K562 (cell line): ENCODE data around the gene SMC4. TPM values are rescaled to one million over a fixed set of nuclear protein-coding genes. Genes with fewer than 3 reads are reported as not detected.
A peak's percentile ranks its signal among the peaks of the same experiment; 100 is the strongest.

ENCODE experiments used
- ATAC-seq: fragments of 200-7000 bp; cut with Tn5 transposase; 3 replicates; pipeline ENCODE4 v1.9.1; 2020; ENCODE audit warnings: moderate library complexity
- BruUV-seq: library from RNA; stranded (reverse); fragments of 400-500 nt; replicated peaks from 2 replicates; lab custom pipeline; 2021; lab: Mats Ljungman, UMichigan
- CTCF ChIA-PET: fragments of 300-600 bp; formaldehyde crosslinking; extraction: SDS; loops from one replicate; lab custom pipeline; 2021; ENCODE audit warnings: low intra/inter-chr PET ratio; lab: Yijun Ruan, JAX
- POLR2A ChIA-PET: fragments of 300-600, 350-650 bp; sonication (Branson Sonifier 250); formaldehyde crosslinking; extraction: SDS; loops from one replicate; lab custom pipeline; 2021; ENCODE audit warnings: antibody characterized with exemption, inconsistent platforms; lab: Yijun Ruan, JAX
- DNase-seq, 4 experiments: peaks; one replicate each; pipeline versions ENCODE4 v3.0.0 to v3.0.0-alpha.2; 2011 to 2018; ENCODE audit warnings: low spot score in 3 of 4, mixed read lengths in 3 of 4; ENCODE audit errors: extremely low read depth in 1 of 4
- FAIRE-seq: peaks from 2 replicates; lab custom pipeline; 2011; peaks lifted over from hg19 to GRCh38; lab: Jason Lieb, UNC
- H2AFZ ChIP-seq: 2 replicates; pipeline ENCODE4 v1.6.0; 2011; ENCODE audit warnings: low read depth, low read length, control low read depth, inconsistent platforms
- H3K27ac ChIP-seq: fragments of 200-600 bp; 3 replicates; pipeline ENCODE4 v1.8.0; 2011; ENCODE audit warnings: low read depth, mild to moderate bottlenecking, control low read depth, inconsistent platforms, low read length, moderate library complexity, mixed read lengths; ENCODE audit errors: extremely low read depth
- H3K27me3 ChIP-seq, 2 experiments: fragments of 300-600 bp in 1 of 2; 2 replicates in 1 of 2; 3 replicates in 1 of 2; pipeline versions ENCODE4 v1.6.0 to v1.8.0; 2011; ENCODE audit warnings: inconsistent platforms in 2 of 2, low read length in 2 of 2, mild to moderate bottlenecking in 1 of 2, mixed read lengths in 1 of 2, moderate library complexity in 1 of 2; ENCODE audit not compliant: control insufficient read depth in 2 of 2, insufficient read depth in 2 of 2
- H3K36me3 ChIP-seq: fragments of 300-600 bp; 3 replicates; pipeline ENCODE4 v1.8.0; 2011; ENCODE audit warnings: mild to moderate bottlenecking, low read length, inconsistent platforms; ENCODE audit not compliant: control insufficient read depth, insufficient read depth
- H3K4me1 ChIP-seq, 2 experiments: fragments of 200-600 bp in 1 of 2; replicated peaks in 1 of 2; 2 replicates in 1 of 2; 3 replicates in 1 of 2; pipeline versions ENCODE4 v1.5.1 to v1.8.0; 2011; ENCODE audit warnings: inconsistent platforms in 2 of 2, low read length in 2 of 2, mild to moderate bottlenecking in 1 of 2, mixed read lengths in 1 of 2, moderate library complexity in 1 of 2; ENCODE audit not compliant: control insufficient read depth in 2 of 2, insufficient read depth in 2 of 2
- H3K4me2 ChIP-seq: 2 replicates; pipeline ENCODE4 v1.6.1; 2011; ENCODE audit warnings: low read length, control low read depth, inconsistent platforms, mixed read lengths; ENCODE audit not compliant: insufficient read depth
- H3K4me3 ChIP-seq: fragments of 200-600 bp; sonication (generic), shearing (Covaris generic); 2 replicates; pipeline ENCODE4 v1.5.1; 2016; ENCODE audit warnings: control low read depth, inconsistent platforms
- H3K79me2 ChIP-seq: fragments of 200-600 bp; 3 replicates; pipeline ENCODE4 v1.8.0; 2011; ENCODE audit warnings: low read length, inconsistent platforms; ENCODE audit not compliant: control insufficient read depth, insufficient read depth
- H3K9ac ChIP-seq, 2 experiments: 2 replicates each; pipeline versions ENCODE4 v1.6.0 to v1.6.1; 2011; ENCODE audit warnings: low read depth in 2 of 2, low read length in 2 of 2, control low read depth in 1 of 2, inconsistent platforms in 1 of 2, mild to moderate bottlenecking in 1 of 2, mixed read lengths in 1 of 2; ENCODE audit not compliant: insufficient read depth in 1 of 2
- H3K9me1 ChIP-seq: one replicate; pipeline ENCODE4 v1.6.0; 2011; ENCODE audit warnings: inconsistent platforms, mild to moderate bottlenecking, low read length, moderate library complexity; ENCODE audit not compliant: control insufficient read depth, insufficient read depth
- H3K9me3 ChIP-seq: replicated peaks from 2 replicates; pipeline ENCODE4 v1.5.1; 2011; ENCODE audit warnings: low read depth, low read length, inconsistent platforms; ENCODE audit not compliant: control insufficient read depth, insufficient read depth
- H4K20me1 ChIP-seq: replicated peaks from 2 replicates; pipeline ENCODE4 v1.6.1; 2011; ENCODE audit warnings: low read length, inconsistent platforms, mixed read lengths; ENCODE audit not compliant: control insufficient read depth, insufficient read depth
- CBX5 ChIP-seq: IDR thresholded peaks from 2 replicates; pipeline ENCODE4 v1.6.1; 2014; ENCODE audit warnings: low read depth, borderline replicate concordance
- CCNT2 ChIP-seq: IDR thresholded peaks from 2 replicates; pipeline ENCODE4 v1.6.1; 2011; ENCODE audit warnings: borderline replicate concordance, low read depth, mild to moderate bottlenecking, moderate library complexity, mixed read lengths, low read length; ENCODE audit not compliant: insufficient read length; ENCODE audit errors: extremely low read depth
- FOXA1 ChIP-seq: fragments of 450-650 bp; IDR thresholded peaks from 2 replicates; pipeline ENCODE4 v1.6.1; 2016; ENCODE audit warnings: mild to moderate bottlenecking, borderline replicate concordance
- KHSRP ChIP-seq: fragments of 450-650 bp; IDR thresholded peaks from 2 replicates; pipeline ENCODE4 v1.6.1; 2017
- NFXL1 ChIP-seq: fragments of 450-650 bp; formaldehyde crosslinking; IDR thresholded peaks from 2 replicates; pipeline ENCODE4 v1.4.0; 2021; ENCODE audit warnings: mild to moderate bottlenecking
- RBBP5 ChIP-seq: fragments of 200-600 bp; sonication (generic); IDR thresholded peaks from 2 replicates; pipeline ENCODE4 v1.6.1; 2012; ENCODE audit warnings: borderline replicate concordance, mild to moderate bottlenecking, low read length, control low read depth, inconsistent platforms; ENCODE audit not compliant: insufficient read depth, poor library complexity, severe bottlenecking
- SMAD1 ChIP-seq: fragments of 150-350 bp; IDR thresholded peaks from 2 replicates; pipeline ENCODE4 v1.6.1; 2014; ENCODE audit warnings: low read length, low read depth; ENCODE audit not compliant: partially characterized antibody
- SRSF7 ChIP-seq: fragments of 200-400 bp; formaldehyde crosslinking; optimal IDR thresholded peaks from 2 replicates; pipeline ENCODE3; 2017; ENCODE audit warnings: mild to moderate bottlenecking, low read depth, low read length
- ZEB2 ChIP-seq: fragments of 450-650 bp; IDR thresholded peaks from 2 replicates; pipeline ENCODE4 v1.6.1; 2016
- ZNF263 ChIP-seq: sonication (generic); formaldehyde crosslinking; IDR thresholded peaks from 2 replicates; pipeline ENCODE4 v1.8.0; 2022; ENCODE audit warnings: mild to moderate bottlenecking, missing genetic modification reagents, borderline replicate concordance
- ZNF347 ChIP-seq: fragments of 450-650 bp; formaldehyde crosslinking; IDR thresholded peaks from 2 replicates; pipeline ENCODE4 v1.4.0; 2020; ENCODE audit warnings: low read depth, mild to moderate bottlenecking, moderate library complexity
- ZNF830 ChIP-seq: fragments of 250-450 bp; sonication (Bioruptor Pico); IDR thresholded peaks from 2 replicates; pipeline ENCODE4 v1.5.0; 2021; ENCODE audit warnings: mild to moderate bottlenecking
- ZSCAN32 ChIP-seq: fragments of 450-650 bp; formaldehyde crosslinking; IDR thresholded peaks from 2 replicates; pipeline ENCODE4 v1.4.0; 2020; ENCODE audit warnings: mild to moderate bottlenecking, moderate library complexity
- WGBS: fragments of 100-300 bp; shearing (Covaris generic); methylation state at CpG from one replicate; pipeline ENCODE4 v1.1.6; 2016; ENCODE audit warnings: low coverage, mixed read lengths; ENCODE audit not compliant: insufficient coverage; ENCODE audit errors: missing lambda C conversion rate; 5-methylcytosine and 5-hydroxymethylcytosine counted together
- in situ Hi-C: fragments of 300-500 bp; cut with MboI; formaldehyde crosslinking; loops from 4 replicates; pipeline ENCODE4 v1.15.0; 2018; ENCODE audit warnings: inconsistent platforms, mixed read lengths
- intact Hi-C: fragments of 100-400 bp; cut with micrococcal nuclease; formaldehyde crosslinking; loops from 2 replicates; pipeline ENCODE4 v1.14.2; 2022
- polyA plus RNA-seq, 8 experiments: library from polyadenylated mRNA; depleted of rRNA in 4 of 8; stranded (reverse) in 5 of 8; unstranded in 3 of 8; fragments of >200 nt; fragmentation: Nextera tagmentation in 2 of 8; fragmentation: Illumina TruSeq in 1 of 8; extraction: Ambion mirVana in 2 of 8; extraction: Trizol in 1 of 8; gene quantifications; 2 replicates each; pipeline versions ENCODE4 v1.2.1 to v1.2.3, GENCODE V29; 2011 to 2014; ENCODE audit warnings: inconsistent platforms in 1 of 8, missing spikeins in 1 of 8
- total RNA-seq, 7 experiments: library from RNA; depleted of rRNA in 6 of 7; stranded (reverse); fragments of >200 nt in 6 of 7; fragmentation: Illumina TruSeq in 2 of 7; extraction: Trizol in 2 of 7; gene quantifications; 2 replicates each; pipeline versions ENCODE4 v1.2.1 to v1.2.3, GENCODE V29; 2011 to 2021; ENCODE audit warnings: low replicate concordance in 1 of 7
- TF ChIP-seq, protein P1 (sequence below): fragments of 150-350 bp; IDR thresholded peaks from 2 replicates; pipeline ENCODE4 v1.6.1; 2014; ENCODE audit warnings: low read depth, mild to moderate bottlenecking, low read length, borderline replicate concordance
- TF ChIP-seq, protein P2 (sequence below): sonication (generic); formaldehyde crosslinking; IDR thresholded peaks from 2 replicates; pipeline ENCODE4 v1.4.0; 2020; ENCODE audit warnings: mild to moderate bottlenecking, missing genetic modification reagents

SMC4 gene
- total and polyA plus RNA-seq, 9 of the 15 experiments (the other 6 are each of a cell fraction or from before 2014, with no cell fraction given) = 87.9 to 347 (median 176) TPM

DNA sequence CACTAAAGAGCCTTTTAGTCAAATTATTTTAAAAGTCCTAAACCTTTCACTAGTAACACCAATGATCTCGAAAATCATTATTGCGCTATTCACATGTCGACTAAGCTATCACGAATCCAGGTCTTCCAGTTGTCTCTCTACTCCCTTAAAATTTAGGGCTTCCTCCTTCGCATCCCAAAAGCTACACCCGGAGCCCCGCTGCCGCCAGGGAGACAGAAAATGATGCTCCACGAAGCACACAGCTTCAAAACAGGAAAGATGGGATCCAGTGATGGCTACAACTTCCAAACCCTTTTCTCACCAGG, 678 bp upstream of the SMC4 start:
- Histone ChIP-seq H3K36me3 (peaks cover 30% of the 10 kb centered on the region), H3K4me3 (peak overlapping the region; percentile 71), H3K9me1 (no peaks in the 10 kb centered on the region), H3K27me3 (no peaks in the 10 kb centered on the region), H2AFZ (peak overlapping the region; percentile 96), H3K9ac (peak overlapping the region; percentile 98 to 100; a peak in 3 of 4 replicates), H4K20me1 (peaks cover 30% of the 10 kb centered on the region), H3K9me3 (no peaks in the 10 kb centered on the region), H3K79me2 (peaks cover 79% of the 10 kb centered on the region), H3K4me2 (peak overlapping the region; percentile 95), H3K4me1 (peaks cover 10 to 16% of the 10 kb centered on the region in 2 experiments), H3K27ac (no peak overlapping the region; the same call in 1 of the 3 replicates)
- CTCF ChIA-PET = no interaction called here
- in situ Hi-C loops (no loop called here), intact Hi-C loops (no loop called here)
- 0% methylated on average over 9 of the region's 9 CpGs for WGBS
- FAIRE-seq (no peak), ATAC-seq (no peak; the same call in 2 of the 3 replicates), DNase-seq (no peak)
- TSS peak; percentile 65 for BruUV-seq
- POLR2A ChIA-PET = interaction anchor here (0.6 to 2.8 kb wide), 2 partner anchors 11 to 129 kb away, joined by 3 to 38 read pairs; no protein-coding TSS in a partner anchor
- TF ChIP-seq NFXL1 (CRISPR knock-in tag) (no peak), CCNT2 (no peak), ZNF347 (no peak), FOXA1 (no peak), SRSF7 (no peak), SMAD1 (no peak), KHSRP (no peak), CBX5 (no peak), ZEB2 (0 out of 2 replicates have a peak, but pooled peaks have one; percentile 55), ZNF263 (CRISPR knock-in tag) (no peak), ZSCAN32 (CRISPR knock-in tag) (no peak), ZNF830 (CRISPR knock-in tag) (no peak), RBBP5 (no peak)
- TF ChIP-seq, protein P1, sequence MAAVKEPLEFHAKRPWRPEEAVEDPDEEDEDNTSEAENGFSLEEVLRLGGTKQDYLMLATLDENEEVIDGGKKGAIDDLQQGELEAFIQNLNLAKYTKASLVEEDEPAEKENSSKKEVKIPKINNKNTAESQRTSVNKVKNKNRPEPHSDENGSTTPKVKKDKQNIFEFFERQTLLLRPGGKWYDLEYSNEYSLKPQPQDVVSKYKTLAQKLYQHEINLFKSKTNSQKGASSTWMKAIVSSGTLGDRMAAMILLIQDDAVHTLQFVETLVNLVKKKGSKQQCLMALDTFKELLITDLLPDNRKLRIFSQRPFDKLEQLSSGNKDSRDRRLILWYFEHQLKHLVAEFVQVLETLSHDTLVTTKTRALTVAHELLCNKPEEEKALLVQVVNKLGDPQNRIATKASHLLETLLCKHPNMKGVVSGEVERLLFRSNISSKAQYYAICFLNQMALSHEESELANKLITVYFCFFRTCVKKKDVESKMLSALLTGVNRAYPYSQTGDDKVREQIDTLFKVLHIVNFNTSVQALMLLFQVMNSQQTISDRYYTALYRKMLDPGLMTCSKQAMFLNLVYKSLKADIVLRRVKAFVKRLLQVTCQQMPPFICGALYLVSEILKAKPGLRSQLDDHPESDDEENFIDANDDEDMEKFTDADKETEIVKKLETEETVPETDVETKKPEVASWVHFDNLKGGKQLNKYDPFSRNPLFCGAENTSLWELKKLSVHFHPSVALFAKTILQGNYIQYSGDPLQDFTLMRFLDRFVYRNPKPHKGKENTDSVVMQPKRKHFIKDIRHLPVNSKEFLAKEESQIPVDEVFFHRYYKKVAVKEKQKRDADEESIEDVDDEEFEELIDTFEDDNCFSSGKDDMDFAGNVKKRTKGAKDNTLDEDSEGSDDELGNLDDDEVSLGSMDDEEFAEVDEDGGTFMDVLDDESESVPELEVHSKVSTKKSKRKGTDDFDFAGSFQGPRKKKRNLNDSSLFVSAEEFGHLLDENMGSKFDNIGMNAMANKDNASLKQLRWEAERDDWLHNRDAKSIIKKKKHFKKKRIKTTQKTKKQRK = no peak
- TF ChIP-seq, protein P2, sequence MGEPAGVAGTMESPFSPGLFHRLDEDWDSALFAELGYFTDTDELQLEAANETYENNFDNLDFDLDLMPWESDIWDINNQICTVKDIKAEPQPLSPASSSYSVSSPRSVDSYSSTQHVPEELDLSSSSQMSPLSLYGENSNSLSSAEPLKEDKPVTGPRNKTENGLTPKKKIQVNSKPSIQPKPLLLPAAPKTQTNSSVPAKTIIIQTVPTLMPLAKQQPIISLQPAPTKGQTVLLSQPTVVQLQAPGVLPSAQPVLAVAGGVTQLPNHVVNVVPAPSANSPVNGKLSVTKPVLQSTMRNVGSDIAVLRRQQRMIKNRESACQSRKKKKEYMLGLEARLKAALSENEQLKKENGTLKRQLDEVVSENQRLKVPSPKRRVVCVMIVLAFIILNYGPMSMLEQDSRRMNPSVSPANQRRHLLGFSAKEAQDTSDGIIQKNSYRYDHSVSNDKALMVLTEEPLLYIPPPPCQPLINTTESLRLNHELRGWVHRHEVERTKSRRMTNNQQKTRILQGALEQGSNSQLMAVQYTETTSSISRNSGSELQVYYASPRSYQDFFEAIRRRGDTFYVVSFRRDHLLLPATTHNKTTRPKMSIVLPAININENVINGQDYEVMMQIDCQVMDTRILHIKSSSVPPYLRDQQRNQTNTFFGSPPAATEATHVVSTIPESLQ (CRISPR knock-in tag) = no peak
